HG02623 (cell line): ENCODE measurements around the gene HSD17B1.

Experiments
- ATAC-seq: cut with Tn5 transposase; IDR thresholded peaks from one replicate; pipeline ENCODE4 v1.9.1; 2021; ENCODE audit warnings: moderate library complexity; ENCODE audit not compliant: unreplicated experiment

HSD17B1 gene

DNA sequence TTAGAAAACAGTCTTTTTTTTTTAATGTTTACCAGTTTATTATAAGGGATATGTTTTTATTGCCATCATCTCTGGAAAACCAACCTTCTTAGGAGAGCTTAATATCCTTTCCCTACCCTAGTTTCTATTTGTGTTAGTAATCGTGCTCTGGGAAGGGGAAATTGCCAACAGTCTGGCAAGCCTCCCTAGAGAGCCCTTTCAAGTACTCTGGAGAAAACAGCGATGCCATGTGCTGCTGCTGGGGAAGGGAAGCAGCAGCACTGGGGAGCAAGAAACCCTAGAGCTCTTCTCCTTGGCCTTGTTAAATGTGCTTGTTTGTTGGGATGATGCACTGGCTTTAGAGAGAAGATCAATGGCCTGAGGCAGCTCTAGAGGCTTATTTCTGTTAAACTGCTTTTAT, 46.2 kb downstream of the HSD17B1 start:
- ATAC-seq: no peak

- no peak for ATAC-seq
Measured at GRCh38 chr17:42603318-42603717, 50.6 kb downstream of the HSD17B1 start.
